HEK293 (cell line): ENCODE data around the gene MRFAP1.

Experiments
- TCF7L2 ChIP-seq: IDR thresholded peaks from 2 replicates; pipeline ENCODE4 v1.6.1; 2011; ENCODE audit warnings: low read depth, mild to moderate bottlenecking, inconsistent platforms, low read length, moderate library complexity, borderline replicate concordance
- ZBTB17 ChIP-seq: fragments of 450-650 bp; formaldehyde crosslinking; IDR thresholded peaks from 2 replicates; pipeline ENCODE4 v1.5.1; 2016; ENCODE audit warnings: missing biosample characterization, missing genetic modification characterization
- TF ChIP-seq, protein P1 (sequence below): fragments of 450-650 bp; formaldehyde crosslinking; IDR thresholded peaks from 2 replicates; pipeline ENCODE4 v1.5.1; 2016; ENCODE audit warnings: missing biosample characterization, missing genetic modification characterization
- TF ChIP-seq, protein P2 (sequence below): fragments of 450-650 bp; formaldehyde crosslinking; IDR thresholded peaks from 2 replicates; pipeline ENCODE4 v1.5.1; 2017; ENCODE audit warnings: missing biosample characterization, missing genetic modification characterization

DNA sequence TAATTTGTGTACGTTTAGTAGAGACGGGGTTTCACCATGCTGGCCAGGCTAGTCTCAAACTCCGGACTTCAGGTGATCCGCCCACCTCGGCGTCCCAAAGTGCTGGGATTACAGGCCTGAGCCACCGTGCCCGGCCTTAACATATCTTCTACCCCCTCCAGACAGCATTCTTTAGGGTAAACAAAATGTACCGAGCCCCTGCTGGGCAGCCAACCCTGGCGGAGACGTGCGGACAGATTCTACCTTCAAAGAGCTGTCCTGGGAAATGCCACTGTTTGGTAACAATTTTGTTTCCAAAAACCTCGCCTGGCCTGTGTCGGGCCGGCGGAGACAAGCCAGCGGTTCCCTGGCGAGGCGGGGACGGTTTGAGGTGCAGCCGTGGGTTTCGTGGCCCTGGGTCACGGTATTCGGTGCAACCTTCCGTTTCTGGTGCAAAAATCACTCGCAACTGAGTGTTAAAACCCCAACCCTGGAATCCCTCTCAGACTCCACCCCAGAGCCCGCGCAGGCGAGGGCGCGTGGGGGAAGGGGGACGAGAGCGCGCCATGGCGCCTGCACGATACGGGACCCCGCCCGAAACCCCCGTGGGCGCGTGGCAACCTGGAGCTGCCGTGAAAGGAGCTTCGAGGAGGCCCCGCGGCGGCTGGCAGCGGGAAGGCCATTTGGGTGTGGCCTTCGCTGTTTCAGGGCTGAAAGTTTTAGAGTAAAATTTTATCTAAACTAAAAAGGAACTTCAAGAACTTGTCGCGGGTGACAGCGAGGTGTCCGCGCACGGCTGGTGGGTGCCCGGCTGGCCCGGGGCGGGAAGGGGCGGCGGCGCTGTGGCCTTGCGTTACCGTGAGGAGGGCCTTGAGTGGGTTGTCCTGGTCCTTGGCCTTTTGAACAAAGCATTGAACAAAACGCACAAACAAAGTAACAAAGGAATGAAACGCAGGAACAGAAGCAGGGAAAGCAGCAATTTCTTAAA lies 17.0 kb downstream of the MRFAP1 start:
- TF ChIP-seq, protein P1, sequence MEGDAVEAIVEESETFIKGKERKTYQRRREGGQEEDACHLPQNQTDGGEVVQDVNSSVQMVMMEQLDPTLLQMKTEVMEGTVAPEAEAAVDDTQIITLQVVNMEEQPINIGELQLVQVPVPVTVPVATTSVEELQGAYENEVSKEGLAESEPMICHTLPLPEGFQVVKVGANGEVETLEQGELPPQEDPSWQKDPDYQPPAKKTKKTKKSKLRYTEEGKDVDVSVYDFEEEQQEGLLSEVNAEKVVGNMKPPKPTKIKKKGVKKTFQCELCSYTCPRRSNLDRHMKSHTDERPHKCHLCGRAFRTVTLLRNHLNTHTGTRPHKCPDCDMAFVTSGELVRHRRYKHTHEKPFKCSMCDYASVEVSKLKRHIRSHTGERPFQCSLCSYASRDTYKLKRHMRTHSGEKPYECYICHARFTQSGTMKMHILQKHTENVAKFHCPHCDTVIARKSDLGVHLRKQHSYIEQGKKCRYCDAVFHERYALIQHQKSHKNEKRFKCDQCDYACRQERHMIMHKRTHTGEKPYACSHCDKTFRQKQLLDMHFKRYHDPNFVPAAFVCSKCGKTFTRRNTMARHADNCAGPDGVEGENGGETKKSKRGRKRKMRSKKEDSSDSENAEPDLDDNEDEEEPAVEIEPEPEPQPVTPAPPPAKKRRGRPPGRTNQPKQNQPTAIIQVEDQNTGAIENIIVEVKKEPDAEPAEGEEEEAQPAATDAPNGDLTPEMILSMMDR = no peak
- TF ChIP-seq, protein P2, sequence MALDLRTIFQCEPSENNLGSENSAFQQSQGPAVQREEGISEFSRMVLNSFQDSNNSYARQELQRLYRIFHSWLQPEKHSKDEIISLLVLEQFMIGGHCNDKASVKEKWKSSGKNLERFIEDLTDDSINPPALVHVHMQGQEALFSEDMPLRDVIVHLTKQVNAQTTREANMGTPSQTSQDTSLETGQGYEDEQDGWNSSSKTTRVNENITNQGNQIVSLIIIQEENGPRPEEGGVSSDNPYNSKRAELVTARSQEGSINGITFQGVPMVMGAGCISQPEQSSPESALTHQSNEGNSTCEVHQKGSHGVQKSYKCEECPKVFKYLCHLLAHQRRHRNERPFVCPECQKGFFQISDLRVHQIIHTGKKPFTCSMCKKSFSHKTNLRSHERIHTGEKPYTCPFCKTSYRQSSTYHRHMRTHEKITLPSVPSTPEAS (tag by site-specific recombination) = no peak
- TF ChIP-seq ZBTB17 (tag by site-specific recombination) (no peak), TCF7L2 (no peak)
